DMS114 treated with DMSO at 0.1 percent for 48 hours (cell line): Measurements from ENCODE around the gene TXNRD2.

Experiments
- DNase-seq: peaks from one replicate; lab custom pipeline; 2025; ENCODE audit not compliant: unreplicated experiment; lab: John Stamatoyannopoulos, UW

Gene TXNRD2

DNA sequence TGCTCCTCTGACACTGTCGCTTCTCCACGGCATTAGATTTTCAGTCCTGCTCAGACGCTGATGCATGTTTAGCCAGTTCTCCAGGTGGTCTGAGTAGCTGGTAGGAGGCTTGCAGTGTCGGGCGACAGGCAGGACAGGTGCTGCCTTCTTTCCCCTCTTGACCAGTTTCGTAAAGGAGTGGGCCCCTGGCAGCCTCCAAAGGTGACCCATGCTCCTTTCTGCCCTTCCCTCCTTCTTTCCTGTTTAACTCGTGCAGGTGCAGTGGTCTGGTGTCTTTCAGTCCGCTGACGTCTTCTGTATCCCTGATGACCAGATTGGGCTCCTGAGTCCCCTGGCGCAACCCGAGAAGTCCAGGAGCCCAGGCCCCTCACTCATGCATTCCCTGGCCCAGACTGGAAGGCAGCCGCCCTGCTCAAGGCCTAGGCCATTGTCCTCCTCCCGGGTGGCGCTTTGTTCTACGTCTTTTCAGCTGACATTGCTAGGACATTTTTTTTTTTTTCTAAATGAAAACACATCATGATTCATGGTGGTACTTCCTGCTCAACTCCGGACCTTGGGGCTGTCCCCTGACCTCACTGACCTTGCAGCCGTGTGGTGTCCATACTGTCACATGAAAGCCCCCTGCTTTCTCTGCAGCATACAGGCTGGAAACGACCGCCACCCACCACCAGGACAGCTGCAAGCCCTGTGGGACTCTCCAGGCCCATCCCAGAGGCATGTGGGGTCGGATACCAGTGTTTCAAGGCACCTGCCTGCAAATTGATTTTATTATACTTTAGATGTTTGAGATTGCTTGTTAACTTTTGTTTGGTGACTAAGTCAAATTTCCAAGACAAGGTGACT, 25.5 kb upstream of the TXNRD2 start:
- DNase-seq = no peak

DNA sequence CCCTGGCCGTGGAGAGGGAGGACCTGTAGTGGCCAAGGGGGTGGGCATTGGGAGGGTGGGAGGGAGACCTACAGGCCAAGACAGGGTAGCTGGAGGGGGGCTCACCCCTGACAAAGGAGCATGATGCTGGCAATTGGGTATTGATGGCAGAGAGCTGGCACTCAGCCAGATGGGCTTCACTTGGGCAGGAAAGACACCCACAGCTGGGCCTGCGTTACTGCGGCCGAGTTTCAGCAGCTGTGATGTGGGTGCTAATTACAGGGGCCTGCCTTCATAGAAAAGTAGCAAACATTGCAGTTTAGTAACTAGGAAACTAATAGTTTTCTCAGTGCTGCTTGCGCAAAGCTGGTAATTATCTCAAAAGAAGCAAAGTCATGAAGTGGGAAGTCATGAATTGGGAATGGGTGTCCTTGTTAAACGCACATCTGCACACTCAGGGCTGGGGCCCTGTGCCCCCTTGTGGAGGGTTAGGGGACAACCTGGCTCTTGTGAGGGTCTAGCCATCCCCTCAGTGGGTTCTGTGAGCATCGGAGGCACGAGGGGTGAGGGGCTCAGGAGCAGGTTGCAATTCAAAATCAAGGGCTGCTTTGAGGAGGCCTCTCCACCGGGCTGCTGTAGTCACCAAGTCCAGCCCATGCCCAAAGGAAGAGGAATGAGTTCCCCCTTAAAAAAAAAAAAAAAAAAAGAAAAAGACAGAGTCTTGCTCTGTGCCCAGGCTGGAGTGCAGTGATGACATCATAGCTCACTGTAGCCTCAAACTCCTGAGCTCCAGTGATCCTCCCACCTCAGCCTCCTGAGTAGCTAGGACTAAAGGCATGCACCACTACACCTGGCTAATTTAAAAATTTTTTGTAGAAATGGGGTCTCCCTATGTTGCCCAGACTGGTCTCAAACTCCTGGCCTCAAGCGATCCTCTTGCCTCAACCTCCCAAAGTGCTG, 24.4 kb upstream of the TXNRD2 start:
- DNase-seq = peak; percentile 15

DNA sequence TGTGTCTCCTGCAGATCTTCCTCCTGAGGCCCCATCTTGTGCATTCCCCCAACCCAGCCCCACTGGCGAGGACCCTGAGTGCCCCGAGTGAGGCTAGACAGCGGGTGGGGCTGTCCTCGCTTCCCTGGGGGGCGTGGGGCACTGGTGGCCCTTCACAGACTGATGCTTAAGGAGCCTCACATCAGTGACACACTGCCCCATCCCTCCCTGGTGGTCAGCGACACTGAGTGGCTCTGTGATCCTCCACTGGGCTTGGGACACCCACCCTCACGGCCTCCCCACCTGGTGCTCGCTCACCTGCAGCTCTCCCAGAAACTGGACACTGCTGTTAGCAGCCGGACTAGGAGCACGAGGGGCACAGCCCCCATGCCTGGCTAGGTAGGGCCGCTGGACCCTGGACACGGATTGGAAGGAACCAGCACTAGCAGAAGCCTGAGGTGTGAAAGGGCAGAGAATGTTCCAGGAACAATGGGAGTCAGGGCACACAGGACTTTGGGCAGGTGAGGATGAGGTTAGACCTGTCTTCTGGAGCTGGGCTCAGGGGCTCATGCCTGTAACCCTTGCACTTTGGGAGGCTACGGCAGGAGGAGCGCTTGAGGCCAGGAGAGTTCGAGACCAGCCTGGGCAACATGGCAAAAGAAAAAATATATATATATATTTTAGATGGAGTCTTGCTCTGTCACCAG, 23.2 kb upstream of the TXNRD2 start:
- no peak for DNase-seq

DNA sequence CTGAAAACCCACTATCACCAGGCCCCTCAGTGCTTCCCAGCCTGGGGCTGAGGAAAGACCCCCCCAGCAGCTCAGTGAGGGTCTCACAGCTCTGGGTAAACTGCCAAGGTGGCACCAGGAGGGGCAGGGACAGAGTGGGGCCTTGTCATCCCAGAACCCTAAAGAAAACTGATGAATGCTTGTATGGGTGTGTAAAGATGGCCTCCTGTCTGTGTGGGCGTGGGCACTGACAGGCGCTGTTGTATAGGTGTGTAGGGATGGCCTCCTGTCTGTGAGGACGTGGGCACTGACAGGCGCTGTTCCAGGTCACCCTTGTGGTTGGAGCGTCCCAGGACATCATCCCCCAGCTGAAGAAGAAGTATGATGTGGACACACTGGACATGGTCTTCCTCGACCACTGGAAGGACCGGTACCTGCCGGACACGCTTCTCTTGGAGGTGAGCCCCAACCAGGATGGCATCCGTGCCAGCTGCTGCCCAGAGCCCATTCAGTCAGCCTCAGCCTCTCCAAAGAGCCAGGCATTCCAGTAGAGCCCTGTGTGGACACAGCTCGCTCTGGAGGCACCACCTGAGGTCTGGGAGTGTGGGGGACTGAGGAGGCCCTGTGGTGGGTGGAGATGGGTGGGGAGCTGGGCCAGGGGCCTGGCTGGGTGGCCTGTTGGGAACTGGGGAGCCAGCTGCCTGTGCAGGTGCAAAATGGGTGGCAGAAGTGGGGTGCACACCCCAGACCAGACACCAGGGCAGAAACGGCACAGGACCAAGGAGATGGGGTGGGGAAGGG, 22.4 kb upstream of the TXNRD2 start:
- no peak for DNase-seq

DNA sequence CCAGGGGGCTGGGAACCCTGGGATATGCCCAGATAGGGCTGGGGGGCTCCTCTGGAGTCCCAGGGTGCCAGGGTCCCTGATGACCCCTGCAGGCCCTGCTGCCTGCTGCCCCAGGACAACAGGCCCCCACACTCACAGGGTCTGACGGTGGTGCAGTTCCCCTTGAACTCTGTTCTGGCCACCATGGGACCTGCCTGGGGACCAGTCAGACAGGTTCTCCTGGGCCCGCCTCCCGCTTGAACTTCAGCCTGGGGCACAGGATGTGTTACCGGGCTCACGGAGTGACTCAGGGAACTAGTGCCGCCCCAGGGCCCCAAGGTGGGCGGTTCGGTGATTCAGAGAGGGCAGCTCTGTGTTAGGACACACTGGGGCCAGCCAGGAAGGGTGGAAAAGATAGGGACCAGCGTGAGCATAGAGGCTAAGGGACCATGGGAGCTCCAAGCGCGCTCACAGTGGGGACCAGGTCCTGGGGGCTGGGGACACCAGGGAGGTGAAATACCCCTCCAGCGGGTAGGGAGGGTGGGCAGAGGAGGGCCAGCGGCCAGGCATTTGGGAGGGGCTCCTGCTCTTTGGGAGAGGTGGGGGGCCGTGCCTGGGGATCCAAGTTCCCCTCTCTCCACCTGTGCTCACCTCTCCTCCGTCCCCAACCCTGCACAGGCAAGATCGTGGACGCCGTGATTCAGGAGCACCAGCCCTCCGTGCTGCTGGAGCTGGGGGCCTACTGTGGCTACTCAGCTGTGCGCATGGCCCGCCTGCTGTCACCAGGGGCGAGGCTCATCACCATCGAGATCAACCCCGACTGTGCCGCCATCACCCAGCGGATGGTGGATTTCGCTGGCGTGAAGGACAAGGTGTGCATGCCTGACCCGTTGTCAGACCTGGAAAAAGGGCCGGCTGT, 21.5 kb upstream of the TXNRD2 start:
- no peak for DNase-seq

DNA sequence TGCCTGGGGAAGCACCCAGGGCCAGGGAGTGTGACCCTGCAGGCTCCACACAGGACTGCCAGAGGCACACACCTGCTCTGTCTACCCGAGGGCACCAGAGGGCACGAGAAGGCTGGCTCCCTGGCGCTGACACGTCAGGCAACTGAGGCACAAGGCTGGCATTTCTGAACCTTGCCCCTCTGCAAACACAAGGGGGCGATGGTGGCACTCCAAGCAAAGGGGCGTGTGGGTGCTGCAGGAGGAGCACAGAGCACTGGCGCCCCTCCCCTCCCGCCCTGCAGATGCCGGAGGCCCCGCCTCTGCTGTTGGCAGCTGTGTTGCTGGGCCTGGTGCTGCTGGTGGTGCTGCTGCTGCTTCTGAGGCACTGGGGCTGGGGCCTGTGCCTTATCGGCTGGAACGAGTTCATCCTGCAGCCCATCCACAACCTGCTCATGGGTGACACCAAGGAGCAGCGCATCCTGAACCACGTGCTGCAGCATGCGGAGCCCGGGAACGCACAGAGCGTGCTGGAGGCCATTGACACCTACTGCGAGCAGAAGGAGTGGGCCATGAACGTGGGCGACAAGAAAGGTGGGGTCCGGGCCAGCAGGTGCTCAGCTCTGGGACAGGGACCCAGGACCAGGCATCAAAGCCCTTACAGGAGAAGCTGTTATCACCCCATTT, 20.8 kb upstream of the TXNRD2 start:
- peak; percentile 12 for DNase-seq

DNA sequence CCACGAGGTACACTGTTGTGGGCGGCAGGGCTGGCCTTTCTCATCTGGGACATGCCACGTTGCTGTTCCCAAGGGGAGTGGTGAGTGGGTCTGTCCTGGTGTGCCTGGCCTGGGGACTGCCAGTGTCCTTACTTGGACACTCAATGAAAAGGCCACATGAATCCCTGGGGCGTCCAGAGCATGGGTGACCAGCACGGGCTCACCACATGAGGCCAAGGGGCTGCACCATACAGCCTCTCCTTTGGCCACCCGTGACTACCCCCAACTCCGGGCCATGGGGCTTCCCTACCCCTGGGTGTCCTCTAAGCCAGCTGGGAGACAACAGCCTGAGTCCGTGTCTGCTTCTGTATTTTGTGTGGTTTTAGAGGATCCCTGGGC, 20.2 kb upstream of the TXNRD2 start:
- DNase-seq = no peak

DNA sequence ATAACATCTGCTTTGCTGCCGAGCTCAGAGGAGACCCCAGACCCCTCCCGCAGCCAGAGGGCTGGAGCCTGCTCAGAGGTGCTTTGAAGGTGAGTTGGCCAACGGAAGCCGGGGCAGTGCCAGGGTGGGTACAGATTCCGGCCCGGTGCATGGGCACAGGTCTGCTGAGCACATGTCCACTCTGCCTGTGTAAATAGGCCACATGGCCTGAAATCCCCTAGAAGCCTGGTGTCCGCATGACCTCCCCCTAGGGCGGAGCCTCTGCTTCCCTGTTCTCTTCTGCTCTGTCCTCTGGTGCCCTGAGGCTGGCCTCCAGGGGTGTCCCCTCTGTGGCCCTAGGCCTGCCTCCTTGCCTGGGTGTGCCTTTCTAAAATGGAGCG, 19.6 kb upstream of the TXNRD2 start:
- no peak for DNase-seq

DNA sequence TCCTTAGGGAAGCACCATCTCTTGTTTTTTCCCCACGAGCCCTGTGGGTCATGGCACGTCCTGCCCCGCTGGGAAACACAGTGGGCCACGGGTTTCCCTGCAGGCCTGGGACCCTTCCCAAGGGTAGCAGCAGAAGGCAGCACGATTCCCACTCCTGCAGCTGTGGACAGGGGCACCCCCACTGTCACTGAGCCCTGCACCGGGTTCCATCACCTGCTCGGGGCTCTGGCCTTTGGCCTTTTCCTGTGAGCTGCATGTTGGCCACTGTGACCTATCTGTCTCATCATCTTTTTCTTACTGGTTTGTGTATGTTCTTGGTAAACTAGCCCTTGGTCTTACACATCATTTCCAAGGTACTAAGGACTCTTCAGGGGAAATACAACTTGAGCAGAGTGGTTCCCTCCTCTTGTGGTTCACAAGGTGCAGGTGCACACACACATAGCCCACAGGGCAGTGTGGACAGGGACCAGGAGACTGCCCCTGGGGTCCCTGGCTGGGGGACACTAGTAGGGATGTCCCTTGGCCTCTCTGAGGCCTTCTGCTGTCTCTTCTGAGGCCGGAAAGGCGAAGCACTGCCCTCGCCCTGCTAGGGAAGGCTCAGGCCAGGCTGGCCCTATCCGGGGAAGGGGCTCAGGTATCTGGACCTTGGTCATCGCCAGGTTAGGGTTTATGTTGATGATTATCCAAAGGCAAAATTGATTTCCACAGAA, 19.0 kb upstream of the TXNRD2 start:
- DNase-seq = no peak

DNA sequence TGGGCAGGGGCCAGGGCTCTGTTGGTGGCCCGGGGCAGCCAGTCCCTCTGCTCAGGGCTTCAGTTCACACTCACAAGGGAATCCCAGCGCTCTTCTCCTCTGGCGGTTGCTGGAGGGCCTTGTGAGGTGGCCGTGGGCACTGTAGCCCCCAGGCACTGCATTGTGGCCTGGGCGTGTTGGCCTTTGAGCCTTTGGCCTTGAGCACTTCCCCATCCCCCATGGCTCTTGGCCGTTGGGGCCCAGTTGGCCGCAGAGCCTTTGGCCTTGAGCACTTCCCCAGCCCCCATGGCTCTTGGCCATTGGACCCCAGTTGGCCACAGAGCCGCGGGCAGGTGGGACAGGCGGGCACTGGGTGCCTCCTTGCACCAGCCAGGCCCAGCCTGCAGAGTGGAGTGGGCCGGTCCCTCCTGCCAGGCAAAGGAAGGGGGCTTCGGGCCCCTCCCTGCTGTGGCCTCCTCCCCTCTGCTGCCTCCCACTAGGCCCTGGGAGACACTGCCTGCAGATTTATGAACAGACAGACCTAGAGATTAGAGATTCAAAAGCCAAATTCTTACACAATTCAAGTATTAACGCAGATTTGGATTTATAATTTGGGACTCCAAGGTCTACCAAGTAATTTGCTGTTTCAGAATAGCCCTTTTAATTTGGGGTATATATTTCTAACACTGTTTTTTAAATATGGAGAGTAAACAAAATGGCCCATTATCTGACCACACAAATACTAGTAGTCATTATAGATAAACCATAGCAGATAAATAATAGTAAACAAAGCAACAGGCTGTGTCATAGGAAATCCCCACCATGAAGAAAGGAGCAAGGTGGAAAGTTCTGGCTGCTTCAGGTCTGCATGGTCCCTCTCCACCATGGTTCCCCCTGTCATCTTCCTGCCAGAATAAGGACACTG, 18.2 kb upstream of the TXNRD2 start:
- no peak for DNase-seq

DNA sequence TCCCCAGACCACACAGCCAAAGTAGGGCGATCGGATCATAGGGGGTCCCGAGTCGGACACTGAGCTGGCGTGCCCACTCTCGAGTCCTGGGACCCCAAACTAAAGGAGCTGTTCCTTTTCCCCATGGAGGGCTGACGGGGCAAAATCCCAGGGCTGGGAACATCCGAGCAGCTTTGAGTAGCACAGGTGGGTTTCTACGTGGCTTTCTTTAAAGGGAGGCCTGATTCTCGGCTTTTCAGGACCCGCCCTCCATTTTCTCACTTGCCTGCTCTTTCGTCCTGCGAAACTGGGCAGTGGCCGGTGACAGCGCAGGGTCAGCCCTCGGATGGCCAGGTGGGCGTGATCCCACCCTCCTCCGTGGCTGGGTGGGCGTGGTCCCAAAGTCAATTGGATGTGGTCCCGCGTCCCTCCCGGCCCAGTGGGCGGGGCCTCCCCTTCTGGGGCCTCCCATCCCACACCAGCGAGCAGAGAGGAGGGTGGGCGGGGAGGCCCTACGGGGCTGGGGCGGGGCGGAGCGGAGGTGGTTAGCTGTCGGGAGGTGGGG, 17.5 kb upstream of the TXNRD2 start:
- DNase-seq = no peak

DNA sequence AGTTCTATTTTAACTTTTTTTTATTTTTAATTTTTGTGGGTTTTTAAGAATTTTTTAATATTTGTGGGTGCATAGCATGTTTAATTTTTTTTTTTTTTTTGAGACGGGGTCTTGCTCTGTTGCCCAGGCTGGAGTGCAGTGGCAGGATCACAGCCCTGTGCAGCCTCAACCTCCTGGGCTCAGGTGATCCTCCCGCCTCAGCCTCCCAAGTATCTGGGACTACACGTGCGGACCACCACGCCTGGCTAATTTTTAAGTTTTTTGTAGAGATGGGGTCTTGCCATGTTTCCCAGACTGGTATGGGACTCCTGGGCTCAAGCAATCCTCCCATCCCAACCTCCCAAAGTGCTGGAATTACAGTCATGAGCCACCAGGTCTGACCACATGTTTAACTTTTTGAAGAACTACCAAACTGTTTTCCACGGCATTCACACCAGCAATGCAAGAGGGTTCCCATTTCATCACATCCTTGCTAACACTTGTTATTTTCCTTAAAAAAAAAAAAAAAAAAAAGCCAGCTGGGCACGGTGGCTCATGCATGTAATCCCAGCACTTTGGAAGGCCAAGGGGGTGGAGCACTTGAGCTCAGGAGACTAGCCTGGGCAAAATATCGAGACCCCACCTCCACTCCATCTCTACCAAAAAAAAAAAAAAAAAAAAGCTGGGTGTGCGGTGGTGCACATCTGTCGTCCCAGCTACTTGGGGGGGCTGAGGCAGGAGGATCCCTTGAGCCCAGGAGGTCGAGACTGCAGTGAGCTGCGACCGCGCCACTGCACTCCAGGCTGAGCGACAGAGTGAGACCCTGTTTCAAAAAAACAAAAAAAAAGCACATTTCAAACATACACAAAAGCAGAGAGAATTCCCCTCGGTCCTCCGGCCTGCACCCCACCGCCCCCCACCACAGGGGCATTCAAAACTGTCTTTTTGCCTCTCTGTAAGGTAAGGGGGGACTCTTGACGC, 16.7 kb upstream of the TXNRD2 start:
- no peak for DNase-seq

DNA sequence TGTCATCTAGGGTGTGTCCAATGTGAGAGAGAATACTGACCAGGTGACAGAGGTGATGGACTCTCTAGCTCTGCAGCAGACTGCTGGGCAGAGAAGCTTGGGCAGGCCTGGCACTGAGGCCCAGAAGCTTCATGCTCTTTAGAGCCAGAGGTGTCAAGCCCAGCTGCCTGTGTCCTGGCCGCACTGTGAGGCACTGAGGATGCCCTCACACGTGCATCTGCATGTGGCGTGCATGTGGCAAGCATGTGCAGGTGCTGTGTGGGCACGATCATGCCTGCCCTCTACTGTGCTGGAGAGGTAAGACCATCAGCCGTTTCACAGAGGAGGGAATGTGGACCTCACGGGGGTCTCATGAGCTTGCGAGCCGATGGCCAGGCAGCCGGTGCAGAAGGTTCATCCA, 15.8 kb upstream of the TXNRD2 start:
- DNase-seq = no peak

DNA sequence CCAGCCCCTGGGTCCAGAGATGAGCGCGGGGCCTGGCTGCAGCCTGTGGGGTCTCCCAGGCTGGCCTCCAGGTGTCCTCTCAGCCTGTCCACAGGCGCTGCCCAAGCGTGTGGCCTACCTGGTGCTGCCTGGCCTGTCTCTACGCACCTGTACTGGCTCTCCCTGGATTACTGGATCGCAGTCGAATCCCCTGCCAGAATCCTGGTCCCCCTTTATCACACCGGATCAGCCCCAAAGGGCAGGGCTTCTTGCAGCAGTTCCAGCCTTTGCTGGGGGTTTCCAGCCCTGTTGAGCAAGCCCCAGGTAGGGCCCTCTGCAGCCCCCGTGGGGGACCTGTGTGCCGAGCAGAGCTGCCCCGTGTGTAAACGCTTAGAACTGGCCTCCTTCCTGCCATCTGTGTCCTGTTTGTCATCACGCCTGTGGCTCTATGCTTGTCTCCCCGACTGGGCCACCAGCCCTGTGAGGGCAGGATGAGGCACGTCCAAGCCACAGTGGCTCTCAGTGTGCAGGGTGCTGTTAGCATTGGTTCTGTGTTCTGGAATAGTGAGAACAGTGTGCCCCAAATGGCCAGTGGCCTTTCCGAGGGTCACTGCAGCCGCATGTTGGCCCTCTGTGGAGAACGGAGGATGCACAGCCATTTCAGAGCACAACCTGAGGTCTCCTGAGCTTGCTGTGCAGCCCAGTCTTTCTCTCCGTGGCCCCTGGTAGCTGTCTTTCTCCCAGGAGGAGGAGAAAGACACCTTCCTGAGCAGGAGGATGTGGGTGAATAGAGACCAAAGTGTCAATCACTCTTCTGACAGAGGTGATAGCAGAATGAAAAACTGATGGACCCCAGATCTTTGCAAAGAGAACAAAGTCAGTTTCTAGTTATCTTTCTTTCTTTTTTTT, 13.9 kb upstream of the TXNRD2 start:
- no peak for DNase-seq

DNA sequence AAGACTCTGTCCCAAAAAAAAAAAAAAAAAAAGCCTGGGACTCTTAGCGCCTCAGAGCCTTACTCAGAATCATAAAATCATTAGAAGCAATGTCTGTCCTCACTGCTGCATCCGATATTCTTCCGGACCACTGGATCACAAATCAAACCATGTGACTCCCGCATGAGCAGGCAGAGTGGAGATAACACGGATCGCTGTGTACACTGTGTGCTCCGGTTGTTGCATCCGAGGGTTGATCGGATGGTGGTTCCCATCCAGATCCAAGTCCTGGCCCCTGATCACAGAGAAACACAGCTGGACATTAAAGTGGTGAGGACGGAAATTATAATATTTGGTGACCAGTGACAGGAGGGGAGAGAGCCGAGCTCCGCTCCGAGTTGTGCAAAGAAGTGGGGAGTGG, 9.7 kb upstream of the TXNRD2 start:
- no peak for DNase-seq
